Measurements from ENCODE around the gene IGF2R. TPM values are rescaled to one million over a fixed set of nuclear protein-coding genes. Genes with fewer than 3 reads are reported as not detected.

Gene IGF2R
- total RNA-seq, result 137 and 220 TPM in 2 replicates

GRCh38 chr6:159968295-159969203 lies at the start of gene IGF2R:
TSS of gene IGF2R (plus strand) at chr6:159969082. CDS start at chr6:159969247, 165 bp downstream.

GRCh38 chr6:160121558-160121957 lies 152.7 kb downstream of the IGF2R start, which contains the start of gene SLC22A1:
TSS of gene SLC22A1 (plus strand) at chr6:160121815. CDS start at chr6:160121936, 121 bp downstream.

Other genes starting within 250 kb of the IGF2R start
- gene WTAP, start 241.6 kb upstream of the IGF2R start, total RNA-seq, result 112 and 146 TPM in 2 replicates
- 88.2 and 95.7 TPM in 2 replicates for gene ACAT2, start 207.0 kb upstream of the IGF2R start, total RNA-seq
- 153 and 234 TPM in 2 replicates for gene TCP1, start 179.5 kb upstream of the IGF2R start, total RNA-seq
- 78.9 and 89.1 TPM in 2 replicates for gene MRPL18, start 178.6 kb upstream of the IGF2R start, total RNA-seq
- 0.74 TPM in 1 of 2 replicates, not detected in the other for gene PNLDC1, start 168.8 kb upstream of the IGF2R start, total RNA-seq
- gene MAS1, start 78.1 kb upstream of the IGF2R start, total RNA-seq, result under 0.01 and 0.09 TPM in 2 replicates
- gene SLC22A1, start 152.7 kb downstream of the IGF2R start, total RNA-seq, result 0.28 and 0.92 TPM in 2 replicates

Measured in smooth muscle cell of bladder (primary cell).